GM12878 (cell line): ENCODE results near the gene ZNF282. TPM values are rescaled to one million over a fixed set of nuclear protein-coding genes. Genes with fewer than 3 reads are reported as not detected.

Experiments used
- ATAC-seq: fragments of 200-7000 bp; cut with Tn5 transposase; 3 replicates; pipeline ENCODE4 v1.9.1; 2020; ENCODE audit warnings: mild to moderate bottlenecking, moderate library complexity
- BruUV-seq: library from RNA; stranded (reverse); fragments of 400-500 nt; replicated peaks from 2 replicates; lab custom pipeline; 2021; lab: Mats Ljungman, UMichigan
- CTCF ChIA-PET: fragments of 300-600 bp; sonication (Branson Sonifier 250); formaldehyde crosslinking; extraction: SDS; loops from one replicate; lab custom pipeline; 2021; ENCODE audit warnings: inconsistent platforms; lab: Yijun Ruan, JAX
- POLR2A ChIA-PET: fragments of 350-600 bp; formaldehyde crosslinking; extraction: SDS; loops from one replicate; lab custom pipeline; 2021; ENCODE audit warnings: inconsistent platforms; lab: Charles Lee
- RAD21 ChIA-PET: fragments of 300-600 bp; sonication (Branson Sonifier 250); formaldehyde crosslinking; loops from one replicate; lab custom pipeline; 2023; ENCODE audit warnings: antibody characterized with exemption; ENCODE audit not compliant: unreplicated experiment; lab: Charles Lee
- SMC1A ChIA-PET: fragments of 300-600 bp; sonication (Branson Sonifier 250); formaldehyde crosslinking; loops from one replicate; lab custom pipeline; 2023; ENCODE audit not compliant: unreplicated experiment, uncharacterized antibody; lab: Charles Lee
- DNase-seq: peaks from one replicate; pipeline ENCODE4 v3.0.0-alpha.2; 2011; ENCODE audit warnings: low read depth, low spot score
- FAIRE-seq: peaks from 3 replicates; lab custom pipeline; 2011; peaks lifted over from hg19 to GRCh38; lab: Jason Lieb, UNC
- H2AFZ ChIP-seq: 2 replicates; pipeline ENCODE4 v1.6.0; 2011; ENCODE audit warnings: low read depth, low read length, control low read depth; ENCODE audit not compliant: control insufficient read depth
- H3K27ac ChIP-seq: 2 replicates; pipeline ENCODE4 v1.5.1; 2011; ENCODE audit warnings: control low read depth; ENCODE audit not compliant: control insufficient read depth, insufficient read depth
- H3K27me3 ChIP-seq, 2 experiments: replicated peaks in 1 of 2; 2 replicates each; pipeline versions ENCODE4 v1.6.0 to v1.6.1; 2011; ENCODE audit warnings: low read length in 1 of 2; ENCODE audit not compliant: control insufficient read depth in 2 of 2, insufficient read depth in 2 of 2
- H3K36me3 ChIP-seq, 2 experiments: 2 replicates each; pipeline ENCODE4 v1.5.1; 2011; ENCODE audit warnings: low read length in 1 of 2; ENCODE audit not compliant: control insufficient read depth in 2 of 2, insufficient read depth in 2 of 2
- H3K4me1 ChIP-seq: 2 replicates; pipeline ENCODE4 v1.6.1; 2011; ENCODE audit warnings: mild to moderate bottlenecking, low read length, moderate library complexity, mixed read lengths; ENCODE audit not compliant: control insufficient read depth, insufficient read depth
- H3K4me2 ChIP-seq: 2 replicates; pipeline ENCODE4 v1.6.0; 2011; ENCODE audit warnings: control low read depth; ENCODE audit not compliant: control insufficient read depth, insufficient read depth
- H3K4me3 ChIP-seq: fragments of 200-600 bp; sonication (generic); 2 replicates; pipeline ENCODE4 v1.5.1; 2016
- H3K79me2 ChIP-seq: 2 replicates; pipeline ENCODE4 v1.6.0; 2011; ENCODE audit warnings: low read length; ENCODE audit not compliant: control insufficient read depth, insufficient read depth
- H3K9ac ChIP-seq: 2 replicates; pipeline ENCODE4 v1.8.0; 2011; ENCODE audit warnings: low read length, control low read depth, mixed read lengths; ENCODE audit not compliant: control insufficient read depth, insufficient read depth
- H3K9me3 ChIP-seq: replicated peaks from 3 replicates; pipeline ENCODE4 v1.5.1; 2011; ENCODE audit warnings: mild to moderate bottlenecking, low read length; ENCODE audit not compliant: control insufficient read depth, insufficient read depth
- H4K20me1 ChIP-seq: 2 replicates; pipeline ENCODE4 v1.6.0; 2011; ENCODE audit not compliant: control insufficient read depth, insufficient read depth
- ASH2L ChIP-seq: fragments of 300-600, 200-600 bp; sonication (generic); IDR thresholded peaks from 2 replicates; pipeline ENCODE4 v1.6.1; 2017; ENCODE audit warnings: low read depth, mild to moderate bottlenecking, borderline replicate concordance
- CHD2 ChIP-seq: IDR thresholded peaks from 2 replicates; pipeline ENCODE4 v1.6.1; 2011; ENCODE audit warnings: low read depth, low read length, improper control_type of control experiment, borderline replicate concordance
- NBN ChIP-seq: fragments of 450-650 bp; IDR thresholded peaks from 2 replicates; pipeline ENCODE4 v1.6.1; 2016
- NFYB ChIP-seq: IDR thresholded peaks from 2 replicates; pipeline ENCODE4 v1.6.1; 2011; ENCODE audit warnings: low read depth, mild to moderate bottlenecking, low read length, improper control_type of control experiment, moderate library complexity; ENCODE audit not compliant: insufficient read depth
- NKRF ChIP-seq: fragments of 450-650 bp; conservative IDR thresholded peaks from 2 replicates; pipeline ENCODE4 v1.6.1; 2017; ENCODE audit warnings: mild to moderate bottlenecking, moderate library complexity
- PAX5 ChIP-seq: IDR thresholded peaks from 2 replicates; pipeline ENCODE4 v1.6.1; 2011; ENCODE audit warnings: low read depth, low read length, borderline replicate concordance
- RBBP5 ChIP-seq: fragments of 200-600 bp; sonication (generic); conservative IDR thresholded peaks from 2 replicates; pipeline ENCODE4 v1.6.1; 2016
- RELB ChIP-seq: fragments of 450-650 bp; IDR thresholded peaks from 2 replicates; pipeline ENCODE4 v1.6.1; 2017; ENCODE audit warnings: low read depth, mild to moderate bottlenecking, moderate library complexity
- REST ChIP-seq: IDR thresholded peaks from 2 replicates; pipeline ENCODE4 v1.6.1; 2012; ENCODE audit warnings: mild to moderate bottlenecking, low read depth, low read length
- SP1 ChIP-seq: IDR thresholded peaks from one replicate; pipeline ENCODE4 v1.6.1; 2011; ENCODE audit warnings: low read depth, low read length
- TBL1XR1 ChIP-seq: IDR thresholded peaks from 2 replicates; pipeline ENCODE4 v1.6.1; 2012; ENCODE audit warnings: low read depth, low read length, improper control_type of control experiment
- USF2 ChIP-seq: IDR thresholded peaks from 2 replicates; pipeline ENCODE4 v1.6.1; 2011; ENCODE audit warnings: low read depth, low read length, improper control_type of control experiment, borderline replicate concordance
- WGBS: methylation state at CpG from one replicate; pipeline ENCODE4 v1.1.6; 2016; ENCODE audit warnings: low lambda C conversion rate; ENCODE audit not compliant: insufficient replicate concordance, insufficient coverage; ENCODE audit errors: missing lambda C conversion rate; 5-methylcytosine and 5-hydroxymethylcytosine counted together
- in situ Hi-C: fragments of 300-500 bp; cut with MboI; formaldehyde crosslinking; loops from 9 replicates; pipeline ENCODE4 v1.14.3; 2018; ENCODE audit warnings: mixed read lengths
- intact Hi-C: fragments of 100-400 bp; cut with micrococcal nuclease; formaldehyde crosslinking; loops from one replicate; pipeline ENCODE4 v1.14.2; 2022; ENCODE audit not compliant: unreplicated experiment
- polyA plus RNA-seq, 11 experiments: library from polyadenylated mRNA; depleted of rRNA in 4 of 11; unstranded in 6 of 11; stranded (reverse) in 5 of 11; fragments of >200 nt; fragmentation: Nextera tagmentation in 4 of 11; fragmentation: Illumina TruSeq in 1 of 11; extraction: Ambion mirVana in 4 of 11; extraction: Trizol in 1 of 11; gene quantifications; 1 replicate in 1 of 11; 2 replicates in 10 of 11; pipeline versions ENCODE4 v1.2.1 to v1.2.3, GENCODE V29; 2011 to 2016; ENCODE audit warnings: inconsistent platforms in 2 of 11, missing spikeins in 2 of 11, low read depth in 1 of 11
- total RNA-seq, 4 experiments: library from RNA; depleted of rRNA in 3 of 4; stranded (reverse); fragments of >200 nt in 3 of 4; fragmentation: Illumina TruSeq in 1 of 4; extraction: Trizol in 1 of 4; gene quantifications; 2 replicates each; pipeline versions ENCODE4 v1.2.1 to v1.2.3, GENCODE V29; 2013 to 2021

The ZNF282 gene
- total and polyA plus RNA-seq, 10 of the 15 experiments (the other 5 are each of a cell fraction or from before 2014, with no cell fraction given): 0.35 to 28.4 (median 8.1) TPM

GRCh38 chr7:149223176-149223575, 27.8 kb downstream of the ZNF282 start:
- no peak for FAIRE-seq
- Histone ChIP-seq H3K4me2 (no peak overlapping the region), H3K9ac (no peak overlapping the region), H3K4me3 (no peak overlapping the region), H3K4me1 (no peaks in the 10 kb centered on the region), H3K9me3 (no peaks in the 10 kb centered on the region), H2AFZ (no peak overlapping the region), H3K36me3 (peaks cover 6 to 16% of the 10 kb centered on the region in 2 experiments; a peak in 3 of 4 replicates), H3K79me2 (no peaks in the 10 kb centered on the region), H3K27me3 (no peaks in the 10 kb centered on the region), H3K27ac (no peak overlapping the region), H4K20me1 (no peaks in the 10 kb centered on the region)
- DNase-seq: no peak
- ChIA-PET RAD21 (no interaction called here), SMC1A (no interaction called here), POLR2A (interaction anchor here (1.3 kb wide), 1 partner anchor 26 kb away, joined by 3 read pairs; no protein-coding TSS in a partner anchor), CTCF (no interaction called here)
- ATAC-seq: no peak
- in situ Hi-C loops (no loop called here), intact Hi-C loops (no loop called here)
- WGBS: 98% methylated on average over 8 of the region's 8 CpGs
- BruUV-seq: no TSS peak
- no peak for TF ChIP-seq PAX5
- no peak for TF ChIP-seq RELB
- TF ChIP-seq RBBP5: no peak
- no peak for TF ChIP-seq SP1
- TF ChIP-seq TBL1XR1: no peak
- no peak for TF ChIP-seq NFYB
- no peak for TF ChIP-seq NBN
- no peak for TF ChIP-seq CHD2
- no peak for TF ChIP-seq NKRF
- TF ChIP-seq ASH2L: no peak
- TF ChIP-seq REST: no peak
- no peak for TF ChIP-seq USF2
